HepG2 (cell line): ENCODE data around the gene TXNDC9. TPM values are rescaled to one million over a fixed set of nuclear protein-coding genes. Genes with fewer than 3 reads are reported as not detected.

ENCODE experiments used
- ARHGAP35 ChIP-seq: sonication (generic); formaldehyde crosslinking; IDR thresholded peaks from 2 replicates; pipeline ENCODE4 v1.9.0; 2022; ENCODE audit warnings: mild to moderate bottlenecking, inconsistent platforms, moderate library complexity, missing genetic modification reagents, borderline replicate concordance
- ATF3 ChIP-seq: sonication (generic); formaldehyde crosslinking; IDR thresholded peaks from 2 replicates; pipeline ENCODE4 v1.4.0; 2020; ENCODE audit warnings: missing genetic modification reagents
- BORCS8-MEF2B ChIP-seq: sonication (generic); formaldehyde crosslinking; IDR thresholded peaks from 2 replicates; pipeline ENCODE4 v1.8.0; 2022; ENCODE audit warnings: mild to moderate bottlenecking, missing genetic modification reagents
- CEBPB ChIP-seq: IDR thresholded peaks from 2 replicates; pipeline ENCODE4 v1.6.1; 2011; ENCODE audit warnings: low read depth, low read length, improper control_type of control experiment, borderline replicate concordance
- CEBPG ChIP-seq: IDR thresholded peaks from 2 replicates; pipeline ENCODE4 v1.6.1; 2016
- CREM ChIP-seq, 2 experiments: sonication (generic) in 1 of 2; formaldehyde crosslinking in 1 of 2; IDR thresholded peaks; 2 replicates each; pipeline versions ENCODE4 v1.4.0 to v1.6.1; 2016 to 2020; ENCODE audit warnings: antibody characterized with exemption in 1 of 2, mild to moderate bottlenecking in 1 of 2, missing genetic modification reagents in 1 of 2
- DMAP1 ChIP-seq: IDR thresholded peaks from 2 replicates; pipeline ENCODE4 v1.6.1; 2016
- DMTF1 ChIP-seq: sonication (generic); formaldehyde crosslinking; IDR thresholded peaks from 2 replicates; pipeline ENCODE4 v1.4.0; 2020; ENCODE audit warnings: mild to moderate bottlenecking, missing genetic modification reagents
- FOXC1 ChIP-seq: sonication (generic); formaldehyde crosslinking; IDR thresholded peaks from 2 replicates; pipeline ENCODE4 v1.8.0; 2022; ENCODE audit warnings: mild to moderate bottlenecking, missing genetic modification reagents, borderline replicate concordance
- HOMEZ ChIP-seq: IDR thresholded peaks from 2 replicates; pipeline ENCODE4 v1.6.1; 2016; ENCODE audit warnings: low read depth
- MTA3 ChIP-seq: sonication (generic); formaldehyde crosslinking; IDR thresholded peaks from 2 replicates; pipeline ENCODE4 v1.4.0; 2020; ENCODE audit warnings: missing genetic modification reagents
- RXRB ChIP-seq: IDR thresholded peaks from 2 replicates; pipeline ENCODE4 v1.6.1; 2016; ENCODE audit warnings: borderline replicate concordance, missing genetic modification reagents, missing compliant biosample characterization
- SATB2 ChIP-seq: sonication (generic); formaldehyde crosslinking; IDR thresholded peaks from 2 replicates; pipeline ENCODE4 v1.5.0; 2020; ENCODE audit warnings: missing genetic modification reagents
- SIX4 ChIP-seq: sonication (generic); formaldehyde crosslinking; IDR thresholded peaks from 2 replicates; pipeline ENCODE4 v1.4.0; 2020; ENCODE audit warnings: missing genetic modification reagents
- SMARCC2 ChIP-seq: fragments of 450-650 bp; IDR thresholded peaks from 2 replicates; pipeline ENCODE4 v1.6.1; 2017; ENCODE audit warnings: antibody characterized with exemption, mild to moderate bottlenecking
- SP5 ChIP-seq: IDR thresholded peaks from 2 replicates; pipeline ENCODE4 v1.6.1; 2016; ENCODE audit warnings: low read depth, borderline replicate concordance
- SYNCRIP ChIP-seq: fragments of 200-400 bp; formaldehyde crosslinking; IDR thresholded peaks from 2 replicates; pipeline ENCODE4 v1.6.1; 2018; ENCODE audit warnings: mild to moderate bottlenecking, low read depth, low read length; ENCODE audit not compliant: insufficient read depth
- U2AF2 ChIP-seq: fragments of 200-400 bp; formaldehyde crosslinking; IDR thresholded peaks from 2 replicates; pipeline ENCODE4 v1.6.1; 2017; ENCODE audit warnings: low read depth, mild to moderate bottlenecking, low read length
- ZBTB33 ChIP-seq: sonication (generic); formaldehyde crosslinking; IDR thresholded peaks from 2 replicates; pipeline ENCODE4 v1.4.0; 2020; ENCODE audit warnings: missing genetic modification reagents
- ZNF558 ChIP-seq: sonication (generic); formaldehyde crosslinking; IDR thresholded peaks from 2 replicates; pipeline ENCODE4 v1.9.0; 2022; ENCODE audit warnings: mild to moderate bottlenecking, missing genetic modification reagents, borderline replicate concordance
- ZNF629 ChIP-seq: sonication (generic); formaldehyde crosslinking; conservative IDR thresholded peaks from 2 replicates; pipeline ENCODE4 v1.5.0; 2020; ENCODE audit warnings: missing genetic modification reagents
- polyA plus RNA-seq, 8 experiments: library from polyadenylated mRNA; depleted of rRNA in 3 of 8; stranded (reverse) in 7 of 8; unstranded in 1 of 8; fragments of >200 nt; fragmentation: Illumina TruSeq in 4 of 8; extraction: Trizol in 4 of 8; gene quantifications; 2 replicates each; pipeline versions ENCODE4 v1.2.1 to v1.2.3, GENCODE V29; 2011 to 2016; ENCODE audit warnings: low read depth in 4 of 8, missing spikeins in 1 of 8, mixed read lengths in 1 of 8; ENCODE audit not compliant: insufficient read depth in 1 of 8
- total RNA-seq, 5 experiments: library from RNA; depleted of rRNA; stranded (reverse); fragments of >200 nt; fragmentation: Illumina TruSeq; extraction: Trizol; gene quantifications; 2 replicates each; pipeline ENCODE4 v1.2.3, GENCODE V29; 2016; ENCODE audit warnings: low read depth in 1 of 5
- TF ChIP-seq, protein P1 (sequence below): sonication (generic); formaldehyde crosslinking; IDR thresholded peaks from 2 replicates; pipeline ENCODE4 v1.5.0; 2020; ENCODE audit warnings: mild to moderate bottlenecking, missing genetic modification reagents

TXNDC9 gene
- total and polyA plus RNA-seq, 2 of the 13 experiments (the other 11 are each of a cell fraction or from before 2014, with no cell fraction given): 35.2 to 94.6 TPM

GRCh38 chr2:99337113-99338028, 1.2 kb upstream of the TXNDC9 start, which contains the start of gene EIF5B (continued):
- TF ChIP-seq RXRB (CRISPR knock-in tag): peak; percentile 54; the same call in 1 of the 2 replicates
- peak; percentile 88 for TF ChIP-seq DMAP1 (CRISPR knock-in tag)
- no peak; the same call in 1 of the 2 replicates for TF ChIP-seq SATB2
- TF ChIP-seq FOXC1: peak; percentile 95
- peak; percentile 36 for TF ChIP-seq ZNF629 (CRISPR knock-in tag)
- TF ChIP-seq ARHGAP35 (CRISPR knock-in tag): peak; percentile 85
- no peak for TF ChIP-seq SYNCRIP
- peak; percentile 70; the same call in 1 of the 2 replicates for TF ChIP-seq SIX4 (CRISPR knock-in tag)
- no peak for TF ChIP-seq SMARCC2
- no peak for TF ChIP-seq U2AF2
- no peak for TF ChIP-seq MTA3 (CRISPR knock-in tag)
- peak; percentile 27; the same call in 1 of the 2 replicates for TF ChIP-seq CREM (IDR thresholded peaks at IDR 0.05)
- TF ChIP-seq CREM (CRISPR knock-in tag; IDR thresholded peaks at IDR 0.05): no peak
- TF ChIP-seq, protein P1, sequence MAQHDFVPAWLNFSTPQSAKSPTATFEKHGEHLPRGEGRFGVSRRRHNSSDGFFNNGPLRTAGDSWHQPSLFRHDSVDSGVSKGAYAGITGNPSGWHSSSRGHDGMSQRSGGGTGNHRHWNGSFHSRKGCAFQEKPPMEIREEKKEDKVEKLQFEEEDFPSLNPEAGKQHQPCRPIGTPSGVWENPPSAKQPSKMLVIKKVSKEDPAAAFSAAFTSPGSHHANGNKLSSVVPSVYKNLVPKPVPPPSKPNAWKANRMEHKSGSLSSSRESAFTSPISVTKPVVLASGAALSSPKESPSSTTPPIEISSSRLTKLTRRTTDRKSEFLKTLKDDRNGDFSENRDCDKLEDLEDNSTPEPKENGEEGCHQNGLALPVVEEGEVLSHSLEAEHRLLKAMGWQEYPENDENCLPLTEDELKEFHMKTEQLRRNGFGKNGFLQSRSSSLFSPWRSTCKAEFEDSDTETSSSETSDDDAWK (CRISPR knock-in tag): no peak
- peak; percentile 78 for TF ChIP-seq HOMEZ
- TF ChIP-seq DMTF1: no peak
- peak; percentile 93; the same call in 1 of the 2 replicates for TF ChIP-seq BORCS8-MEF2B
- 0 out of 2 replicates have a peak, but pooled peaks have one; percentile 6 for TF ChIP-seq ATF3 (CRISPR knock-in tag)
- TF ChIP-seq CEBPG (CRISPR knock-in tag): no peak; the same call in none of the 2 replicates
- TF ChIP-seq ZNF558 (CRISPR knock-in tag): peak; percentile 72; the same call in 1 of the 2 replicates
- TF ChIP-seq CEBPB: no peak
- peak; percentile 59; the same call in 1 of the 2 replicates for TF ChIP-seq ZBTB33 (CRISPR knock-in tag)
- peak; percentile 60; the same call in 1 of the 2 replicates for TF ChIP-seq SP5
- TF ChIP-seq, all 625 proteins: peak for 421
